GM18868 (cell line): ENCODE measurements around the gene SP4.

Experiments used
- ATAC-seq: cut with Tn5 transposase; IDR thresholded peaks from one replicate; pipeline ENCODE4 v1.9.1; 2021; ENCODE audit warnings: mild to moderate bottlenecking, moderate library complexity; ENCODE audit not compliant: unreplicated experiment

SP4 gene

DNA sequence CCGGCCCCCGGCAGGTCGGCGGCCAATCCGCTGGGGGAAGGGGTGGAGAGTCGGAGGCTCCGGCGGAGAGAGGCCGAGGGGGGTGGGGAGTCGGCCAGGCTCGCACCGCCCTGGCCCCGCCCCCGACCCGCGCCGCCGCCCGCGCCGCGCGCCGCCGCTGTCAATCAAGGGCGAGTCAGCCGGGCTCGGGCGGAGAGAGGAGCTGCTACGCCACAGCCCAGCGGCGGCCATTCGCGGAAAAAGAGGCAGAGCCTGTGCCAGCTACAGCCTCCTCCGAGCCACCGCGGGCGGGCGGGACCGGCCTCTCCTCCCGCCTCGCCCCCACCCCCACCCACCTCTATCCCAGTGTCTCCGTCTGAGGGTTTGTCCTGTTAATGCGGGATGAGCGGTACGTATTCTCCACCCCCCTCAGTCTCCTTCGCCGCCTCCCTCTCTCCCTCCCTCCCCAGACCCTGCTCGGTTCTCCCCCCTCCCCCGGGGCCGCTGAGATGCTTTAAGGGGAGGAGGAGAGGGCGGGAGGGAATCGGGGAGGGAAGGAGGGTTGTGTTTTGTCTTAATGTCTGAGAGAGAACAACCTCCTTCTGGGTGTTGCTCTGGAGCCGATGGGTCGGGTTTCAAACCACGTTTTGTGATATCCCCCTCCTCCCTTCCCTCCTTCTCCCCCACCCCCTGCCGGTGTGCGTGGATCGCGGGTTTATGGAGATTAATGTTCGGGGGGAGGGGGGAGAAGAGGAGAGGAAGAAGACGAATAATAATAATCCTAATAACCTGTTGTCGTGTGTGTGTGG lies at the start of gene SP4:
TSS of gene SP4 (plus strand) at position 213 of the 788 bp plus-strand sequence. CDS start at position 382, 169 bp downstream.
- ATAC-seq, result peak; percentile 64

DNA sequence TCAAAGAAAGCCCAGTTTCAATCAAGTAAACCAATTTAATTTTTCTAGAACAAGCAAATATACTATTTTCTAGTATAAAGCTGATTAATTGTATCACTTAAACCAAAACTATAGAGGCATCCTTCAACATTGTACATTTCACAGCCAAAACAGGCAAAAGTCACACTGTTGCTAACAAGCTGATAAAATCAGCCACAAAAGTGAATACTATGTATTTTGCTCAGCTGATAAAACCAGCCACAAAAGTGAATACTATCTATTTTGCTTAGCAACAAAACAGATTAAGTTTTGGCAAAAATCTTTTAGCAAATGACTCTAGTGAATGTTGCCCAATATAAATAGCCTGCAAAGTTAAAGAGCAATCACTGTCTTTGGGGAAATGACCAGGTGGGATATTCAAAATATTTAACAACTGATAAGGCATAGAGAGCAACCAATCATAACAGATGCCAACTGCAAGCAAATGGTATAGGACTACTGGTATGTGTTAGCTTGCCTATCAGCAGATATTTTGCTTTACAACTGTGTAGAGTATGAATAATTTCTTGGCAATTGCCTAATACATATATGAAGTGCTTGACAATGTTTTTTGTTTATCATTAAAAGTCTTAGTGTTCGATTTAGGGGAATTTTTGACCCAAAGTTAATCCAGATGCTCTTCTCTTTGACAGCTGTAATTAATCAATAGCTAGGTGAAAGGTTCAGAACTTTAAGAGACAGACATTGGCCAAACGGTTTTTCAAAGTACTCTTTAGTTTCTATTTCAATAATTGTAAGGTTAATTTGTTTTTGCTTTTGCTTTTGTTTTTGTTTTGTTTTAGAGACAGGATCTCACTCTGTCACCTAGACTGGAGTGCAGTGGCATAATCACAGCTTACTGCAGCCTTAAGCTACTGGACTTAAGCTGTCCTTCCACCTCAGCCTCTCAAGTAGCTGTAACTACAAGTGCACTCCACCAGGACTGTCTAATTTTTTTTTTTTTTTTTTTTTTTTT lies 44.4 kb upstream of the SP4 start:
- ATAC-seq, result no peak

DNA sequence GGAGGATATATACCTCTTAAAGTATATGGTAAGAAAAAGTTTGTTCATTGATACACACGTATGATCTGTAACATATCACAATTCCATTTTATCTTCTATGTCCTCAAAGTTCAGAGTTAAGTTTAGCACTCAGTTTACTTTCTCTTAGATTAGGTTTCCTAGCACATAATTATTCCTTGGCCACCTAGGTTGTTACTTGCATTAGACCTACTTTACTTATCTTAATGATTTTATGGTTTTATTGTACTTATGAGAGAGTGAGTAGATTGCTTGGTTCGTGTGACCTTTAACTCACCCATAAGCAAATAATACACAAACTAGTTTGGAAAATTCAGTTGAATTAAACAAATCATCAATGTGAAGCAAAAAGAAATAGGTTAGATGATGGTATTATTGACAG lies 33.9 kb upstream of the SP4 start:
- no peak for ATAC-seq

DNA sequence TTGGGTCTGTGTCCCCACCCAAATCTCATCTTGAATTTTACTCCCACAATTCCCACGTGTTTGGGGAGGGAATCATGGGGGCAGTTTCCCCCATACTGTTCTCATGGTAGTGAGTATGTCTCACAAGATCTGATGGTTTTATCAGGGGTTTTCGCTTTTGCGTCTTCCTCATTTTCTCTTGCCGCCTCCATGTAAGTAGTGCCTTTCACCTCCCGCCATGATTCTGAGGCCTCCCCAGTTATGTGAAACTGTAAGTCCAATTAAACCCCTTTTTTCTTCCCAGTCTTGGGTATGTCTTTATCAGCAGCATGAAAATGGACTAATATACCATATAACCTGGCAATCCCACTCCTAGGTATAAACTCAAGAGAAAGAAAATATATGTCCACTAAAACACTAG lies 25.9 kb upstream of the SP4 start:
- ATAC-seq, result no peak

DNA sequence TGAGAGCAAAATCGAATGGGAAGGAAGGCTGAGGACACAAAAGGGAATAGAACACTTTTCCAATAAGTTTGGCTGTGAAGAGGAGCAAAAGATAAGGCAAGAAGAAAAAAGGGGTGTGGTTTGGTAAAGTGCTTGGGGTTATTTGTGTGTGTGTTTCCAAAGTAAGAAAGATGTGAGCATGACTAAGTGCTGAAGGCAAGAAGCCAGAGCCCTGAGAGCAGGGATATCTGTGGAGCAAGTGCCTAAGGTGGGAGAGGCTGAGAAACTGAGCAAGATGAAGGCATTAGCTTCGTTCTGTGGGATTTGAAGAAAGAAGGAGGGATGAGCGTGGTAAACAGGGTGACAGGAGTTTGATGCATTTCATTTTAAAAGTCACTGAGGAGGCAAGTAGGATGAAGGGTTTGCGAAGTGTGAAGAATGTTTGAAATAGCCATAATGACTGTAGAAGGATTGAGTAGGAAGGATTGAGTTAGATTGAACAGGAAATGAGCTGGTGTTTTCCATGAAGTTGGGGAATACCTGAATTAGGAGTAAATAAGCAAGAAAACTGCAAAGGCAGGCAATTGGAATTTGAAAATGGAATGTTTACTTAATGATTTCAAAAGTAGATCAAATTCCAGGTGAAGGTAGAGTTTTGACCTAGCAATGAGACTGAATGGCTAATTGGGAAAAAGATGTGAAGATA lies 19.9 kb upstream of the SP4 start:
- no peak for ATAC-seq

DNA sequence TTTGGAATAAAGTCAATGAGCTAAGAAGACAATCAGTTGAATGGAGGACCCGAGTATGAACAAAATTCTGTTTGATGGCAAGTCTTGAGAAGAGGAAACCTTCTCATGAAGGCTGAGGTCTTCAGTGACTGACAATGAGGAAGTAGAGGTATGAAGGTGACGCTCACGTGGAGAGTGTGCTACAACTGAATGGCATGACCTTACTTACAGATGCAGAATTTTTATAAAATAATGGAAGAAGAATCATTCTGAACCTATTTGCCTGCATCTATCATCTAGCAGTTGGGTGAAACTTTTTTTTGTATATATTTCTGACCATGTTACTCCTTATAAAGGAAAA lies 19.4 kb upstream of the SP4 start:
- ATAC-seq, result no peak

DNA sequence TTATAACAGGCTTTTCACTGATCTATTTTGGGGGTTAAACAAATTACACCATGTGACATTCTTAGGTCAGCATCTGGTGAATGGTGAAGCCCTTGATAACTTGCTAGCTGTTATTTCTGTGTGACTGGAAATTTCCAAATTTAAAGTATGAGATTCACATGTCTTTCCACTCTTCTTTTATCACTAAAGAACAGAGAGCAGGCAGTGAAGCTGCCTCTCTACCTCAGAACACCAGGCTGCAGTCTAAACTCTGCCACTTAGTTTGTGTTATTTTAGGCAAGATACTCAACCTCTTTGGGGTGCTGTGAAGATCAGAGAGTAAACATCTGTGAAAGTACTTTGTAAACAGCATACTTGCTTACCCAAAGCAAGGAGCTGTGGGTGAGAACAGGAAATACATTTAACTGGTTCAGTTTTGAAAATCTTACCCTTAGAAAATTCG lies 15.5 kb upstream of the SP4 start:
- peak; percentile 58 for ATAC-seq

DNA sequence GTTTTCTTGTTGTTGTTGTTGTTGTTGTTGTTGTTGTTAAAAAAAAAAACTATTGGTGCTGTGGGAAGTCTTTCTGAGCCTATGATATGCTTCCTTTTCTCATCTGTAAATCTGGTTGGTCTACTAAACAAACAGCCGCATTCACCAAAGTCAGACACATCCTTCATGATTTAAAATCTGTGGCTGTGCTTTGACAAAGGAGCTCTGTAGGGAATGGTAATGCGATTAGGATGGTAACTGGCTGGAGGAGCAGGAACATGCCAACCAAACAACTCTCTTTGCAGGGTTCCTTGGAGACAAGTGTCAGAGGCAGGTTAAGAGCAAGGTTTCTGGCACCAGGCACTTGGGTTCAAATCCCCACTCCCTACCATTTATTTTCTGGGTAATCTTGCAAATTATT lies 14.9 kb upstream of the SP4 start:
- no peak for ATAC-seq

DNA sequence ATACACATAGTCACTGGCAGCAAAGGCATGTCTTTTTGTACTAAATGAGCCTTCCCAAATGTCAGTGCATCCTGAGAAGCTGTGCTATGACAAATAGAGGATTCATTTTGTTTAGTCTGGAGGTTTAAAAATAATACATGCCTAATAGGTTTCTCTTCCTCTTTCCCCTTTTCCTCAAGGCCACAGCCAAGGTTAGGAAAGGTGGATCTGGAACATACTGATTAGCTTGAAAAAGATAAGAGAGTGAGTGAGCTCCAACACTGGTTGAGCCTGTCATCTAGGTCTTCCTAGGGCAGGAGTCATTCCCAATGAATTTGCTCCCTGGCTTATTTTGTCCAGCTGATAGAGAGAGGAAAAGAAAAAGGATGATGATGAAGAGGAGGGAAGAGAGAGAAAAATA lies 14.4 kb upstream of the SP4 start:
- no peak for ATAC-seq

DNA sequence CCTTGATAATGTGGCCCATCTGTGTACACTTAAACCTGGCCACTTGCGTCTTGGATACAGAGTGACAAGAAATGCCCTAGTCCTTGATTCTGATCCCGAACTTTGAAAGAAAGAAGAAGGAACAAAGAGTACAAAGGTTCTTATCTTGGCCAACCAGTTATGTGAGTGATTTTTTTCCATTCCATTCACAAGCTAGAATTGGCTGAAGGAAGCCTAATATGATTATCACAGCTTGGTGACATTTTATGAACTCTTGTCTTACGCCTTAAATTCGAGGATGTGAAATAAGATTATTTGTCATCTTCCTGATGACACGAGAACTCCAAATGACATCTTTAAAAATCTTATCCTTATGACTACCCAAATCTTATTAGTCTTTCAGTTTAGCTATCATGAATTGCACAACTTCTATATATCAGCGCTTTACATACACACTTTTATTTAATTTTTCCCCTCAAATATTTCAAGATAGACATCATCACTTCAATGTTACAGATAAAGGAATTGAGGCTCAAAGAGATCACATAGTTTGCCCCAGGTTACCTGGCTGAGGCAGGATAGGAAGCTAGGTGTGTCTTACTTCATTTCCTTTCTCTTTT lies 13.0 kb upstream of the SP4 start:
- no peak for ATAC-seq

DNA sequence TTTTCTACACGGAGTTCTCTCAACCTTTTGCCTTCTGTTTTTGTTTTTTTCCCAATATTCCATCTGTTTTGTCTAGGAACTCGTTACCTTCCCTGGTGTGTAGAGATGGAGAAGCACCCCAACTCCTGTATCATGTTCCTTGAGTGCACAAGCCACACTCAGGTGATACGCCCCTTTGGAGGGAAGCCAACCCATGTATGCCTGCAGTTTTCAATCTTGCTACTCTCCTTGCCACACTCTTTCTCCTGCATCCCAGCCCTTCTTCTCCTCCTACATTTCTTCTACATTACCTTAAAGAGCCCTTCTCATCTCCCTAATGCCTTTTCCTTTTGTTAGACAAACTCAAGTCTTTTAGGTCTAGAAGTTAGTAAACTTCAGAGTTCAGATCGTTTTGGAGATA lies 10.2 kb upstream of the SP4 start:
- no peak for ATAC-seq

DNA sequence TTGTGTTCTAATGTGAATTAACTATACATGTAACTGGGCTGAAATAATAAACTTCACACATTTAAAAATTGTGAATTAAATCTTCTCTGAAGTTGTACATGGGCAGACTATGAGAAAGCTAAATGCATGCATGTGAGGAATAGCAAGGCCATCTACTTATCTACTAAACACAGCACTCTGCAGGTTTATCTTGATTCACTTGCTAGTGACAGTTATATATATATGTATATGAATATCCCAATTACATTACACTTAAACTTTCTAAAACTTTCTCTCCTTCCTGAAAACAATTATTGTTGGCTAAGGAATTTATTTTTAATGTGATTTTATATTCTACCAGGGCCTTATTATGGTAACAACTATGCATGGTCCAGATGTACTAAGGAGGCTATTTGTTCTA lies 5.1 kb upstream of the SP4 start:
- ATAC-seq, result no peak

DNA sequence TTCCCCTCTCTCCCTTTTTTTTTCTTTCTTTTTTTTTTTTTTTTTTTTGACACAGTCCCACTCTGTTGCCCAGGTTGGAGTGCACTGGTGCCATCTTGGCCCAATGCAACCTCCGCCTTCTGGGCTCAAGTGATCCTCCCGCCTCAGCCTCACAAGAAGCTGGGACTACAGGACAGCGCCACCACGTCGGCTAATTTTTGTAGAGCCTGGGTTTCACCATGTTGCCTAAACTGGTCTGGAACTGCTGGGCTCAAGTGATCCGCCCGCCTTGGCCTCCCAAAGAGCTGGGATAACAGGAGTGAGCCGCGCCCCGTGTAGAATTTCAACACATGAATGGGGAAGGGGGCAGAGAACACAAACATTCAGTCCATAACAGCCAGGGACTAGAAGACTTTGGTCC lies 2.6 kb upstream of the SP4 start:
- no peak for ATAC-seq

DNA sequence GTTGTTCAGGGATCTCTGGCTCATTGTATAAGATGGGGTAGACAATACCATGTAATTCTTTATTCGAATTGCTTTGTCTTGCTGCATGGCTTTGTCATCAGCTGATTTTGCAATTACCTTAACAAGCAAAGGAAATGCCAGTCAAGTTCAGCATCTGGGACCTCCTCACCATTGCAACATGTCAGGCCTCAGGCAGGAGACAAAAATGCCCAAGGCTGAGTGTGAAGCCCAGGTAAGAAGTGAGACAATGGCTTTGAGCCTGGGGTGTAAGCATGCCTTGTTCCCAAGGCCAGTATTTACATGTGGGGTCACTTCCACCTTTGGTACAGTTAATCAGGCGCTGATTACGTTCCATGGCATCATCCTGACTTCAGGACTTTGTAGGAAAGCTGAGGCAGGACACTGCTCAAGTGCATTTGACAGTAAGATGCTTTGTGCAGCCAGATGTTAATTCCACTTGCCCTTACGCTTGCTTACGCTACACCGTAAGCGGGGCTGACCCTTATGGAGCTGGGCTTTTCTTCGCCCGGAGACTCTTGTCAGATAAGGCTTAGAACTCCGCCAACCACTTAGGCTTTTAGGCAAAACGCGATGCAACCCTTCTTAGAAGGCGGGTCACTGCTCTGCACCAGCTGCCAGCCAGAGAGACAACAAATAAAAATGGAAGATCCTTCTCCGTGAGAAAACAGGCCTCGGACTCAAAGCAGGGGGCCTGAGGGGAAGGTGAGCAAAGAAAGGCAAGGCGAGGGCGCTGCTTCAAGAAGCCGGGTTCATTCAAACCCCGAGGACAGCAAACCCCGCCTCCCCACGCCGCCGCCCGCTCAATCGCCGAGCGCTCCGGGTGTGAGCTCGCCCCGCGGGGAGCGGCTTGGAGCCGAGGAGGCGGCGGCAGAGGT lies 1.3 kb upstream of the SP4 start:
- no peak for ATAC-seq

DNA sequence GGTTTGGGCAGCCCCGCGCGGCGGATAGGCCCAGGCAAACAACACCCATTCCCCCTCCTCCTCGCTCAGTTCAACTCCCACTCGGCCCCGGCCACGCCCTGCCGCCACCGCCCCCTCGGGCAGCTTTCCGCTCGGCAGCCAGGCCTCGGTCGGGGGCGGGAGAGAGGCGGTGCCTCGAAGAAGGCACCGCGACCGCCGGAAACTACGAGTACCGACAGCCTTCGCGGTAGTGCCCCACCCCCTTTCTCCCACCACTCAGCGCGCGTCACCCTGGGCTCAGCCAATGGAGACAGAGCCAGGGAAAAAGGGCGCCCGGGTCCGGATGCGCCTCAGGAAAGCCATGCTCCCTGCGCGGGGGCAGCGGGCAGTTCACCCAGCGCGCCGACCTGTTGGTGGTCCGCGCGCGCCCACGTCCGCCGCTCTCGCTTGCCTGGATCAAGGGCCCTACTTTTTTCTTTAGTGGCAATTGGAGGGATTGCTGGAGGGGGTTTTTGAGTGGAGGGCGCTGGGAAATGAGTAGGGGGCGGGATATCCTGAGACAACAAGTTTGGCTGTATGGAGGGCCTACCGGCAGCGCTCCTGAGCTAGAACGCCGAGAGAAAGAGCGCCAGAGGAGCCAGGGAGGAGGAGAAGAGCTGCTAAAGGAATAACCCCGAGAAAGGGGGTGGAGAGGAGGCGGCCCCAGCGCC lies 557 bp upstream of the SP4 start:
- ATAC-seq, result peak; percentile 75

DNA sequence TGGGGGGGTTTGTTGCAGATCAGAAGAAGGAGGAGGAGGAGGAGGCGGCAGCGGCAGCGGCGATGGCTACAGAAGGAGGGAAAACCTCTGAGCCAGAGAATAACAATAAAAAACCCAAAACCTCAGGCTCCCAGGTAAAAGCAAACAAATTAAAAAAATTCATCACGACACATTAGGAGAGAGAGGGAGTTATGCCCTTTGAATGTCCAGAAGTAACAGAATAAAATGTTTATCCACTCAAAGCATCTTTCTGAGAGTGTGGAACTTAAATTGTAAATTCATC lies 717 bp downstream of the SP4 start:
- ATAC-seq, result no peak

DNA sequence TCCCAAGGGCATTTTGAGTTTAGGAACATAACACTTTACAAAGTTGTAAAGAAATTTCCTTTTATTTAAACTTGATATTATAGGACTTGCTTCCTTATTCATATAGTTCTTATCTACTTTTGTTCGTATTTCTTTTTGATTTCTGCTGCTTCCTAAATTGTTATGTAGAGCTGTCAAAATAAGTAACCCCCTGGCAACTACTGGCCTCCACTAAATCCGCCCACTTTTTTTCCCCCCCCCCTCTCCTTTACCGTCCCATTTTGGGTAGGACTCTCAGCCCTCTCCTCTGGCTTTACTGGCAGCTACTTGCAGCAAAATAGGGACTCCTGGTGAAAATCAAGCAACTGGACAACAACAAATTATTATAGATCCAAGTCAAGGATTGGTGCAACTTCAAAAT lies 1.1 kb downstream of the SP4 start:
- ATAC-seq, result no peak

DNA sequence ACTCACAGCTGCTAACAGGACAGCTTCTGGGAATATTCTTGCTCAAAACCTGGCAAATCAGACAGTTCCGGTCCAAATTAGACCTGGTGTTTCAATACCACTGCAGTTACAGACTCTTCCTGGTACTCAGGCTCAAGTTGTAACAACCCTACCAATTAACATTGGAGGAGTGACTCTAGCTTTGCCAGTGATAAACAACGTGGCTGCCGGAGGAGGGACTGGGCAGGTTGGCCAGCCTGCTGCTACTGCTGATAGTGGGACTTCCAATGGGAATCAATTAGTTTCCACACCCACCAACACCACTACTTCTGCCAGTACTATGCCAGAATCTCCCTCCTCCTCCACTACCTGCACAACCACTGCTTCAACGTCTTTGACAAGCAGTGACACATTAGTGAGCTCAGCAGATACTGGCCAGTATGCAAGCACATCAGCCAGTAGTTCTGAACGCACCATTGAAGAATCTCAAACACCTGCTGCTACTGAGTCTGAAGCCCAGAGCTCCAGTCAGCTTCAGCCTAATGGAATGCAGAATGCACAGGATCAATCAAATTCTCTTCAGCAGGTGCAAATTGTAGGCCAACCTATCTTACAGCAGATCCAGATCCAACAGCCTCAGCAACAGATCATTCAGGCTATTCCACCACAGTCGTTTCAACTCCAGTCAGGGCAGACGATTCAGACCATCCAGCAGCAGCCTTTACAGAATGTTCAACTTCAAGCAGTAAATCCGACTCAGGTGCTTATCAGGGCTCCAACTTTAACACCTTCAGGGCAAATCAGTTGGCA lies 2.1 kb downstream of the SP4 start:
- ATAC-seq, result no peak

DNA sequence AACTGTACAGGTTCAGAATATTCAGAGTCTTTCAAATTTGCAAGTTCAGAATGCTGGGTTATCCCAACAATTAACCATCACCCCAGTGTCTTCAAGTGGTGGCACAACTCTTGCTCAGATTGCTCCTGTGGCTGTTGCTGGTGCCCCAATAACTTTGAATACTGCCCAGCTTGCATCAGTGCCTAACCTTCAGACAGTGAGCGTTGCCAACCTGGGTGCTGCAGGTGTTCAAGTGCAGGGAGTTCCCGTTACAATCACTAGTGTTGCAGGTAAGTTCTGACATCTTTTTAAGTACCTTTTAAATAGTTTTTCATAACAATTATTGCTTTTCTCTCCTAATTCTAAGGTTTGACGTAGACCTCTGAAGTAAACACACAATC lies 2.7 kb downstream of the SP4 start:
- ATAC-seq, result no peak
